HG03378 (cell line): ENCODE measurements around the gene LYZL1.
"Not testable (repeated sequence)": the region's sequence is repeated elsewhere in the genome, so short reads cannot be mapped to it uniquely, and the experiment has no call there.

Source experiments
- ATAC-seq: cut with Tn5 transposase; IDR thresholded peaks from one replicate; pipeline ENCODE4 v1.9.1; 2021; ENCODE audit warnings: mild to moderate bottlenecking, moderate library complexity; ENCODE audit not compliant: unreplicated experiment

The LYZL1 gene

GRCh38 chr10:29288906-29289305 is at the start of gene LYZL1:
Gene LYZL1 (plus strand): TSS chr10:29289070. CDS start chr10:29291868, 2,798 bp downstream.
- ATAC-seq, result not testable (repeated sequence)

GRCh38 chr10:29239569-29240472 is 49.0 kb upstream of the LYZL1 start:
- ATAC-seq, result no peak

GRCh38 chr10:29240986-29241660 is 47.7 kb upstream of the LYZL1 start:
- no peak for ATAC-seq

GRCh38 chr10:29241925-29242324 is 46.9 kb upstream of the LYZL1 start:
- no peak for ATAC-seq

GRCh38 chr10:29243066-29243465 is 45.8 kb upstream of the LYZL1 start:
- no peak for ATAC-seq

GRCh38 chr10:29243750-29244149 is 45.1 kb upstream of the LYZL1 start:
- ATAC-seq, result no peak

- no peak for ATAC-seq
These were observed 43.9 kb upstream of the LYZL1 start for GRCh38 chr10:29244978-29245377.

GRCh38 chr10:29245476-29245875 is 43.4 kb upstream of the LYZL1 start:
- ATAC-seq, result no peak

GRCh38 chr10:29246449-29246848 is 42.4 kb upstream of the LYZL1 start:
- no peak for ATAC-seq

GRCh38 chr10:29248158-29248557 is 40.7 kb upstream of the LYZL1 start:
- no peak for ATAC-seq

- ATAC-seq, result no peak
These were observed 39.9 kb upstream of the LYZL1 start for GRCh38 chr10:29249018-29249417.

GRCh38 chr10:29250066-29250465 is 38.8 kb upstream of the LYZL1 start:
- ATAC-seq, result no peak

- no peak for ATAC-seq
These were observed 35.8 kb upstream of the LYZL1 start for GRCh38 chr10:29252811-29253689.

GRCh38 chr10:29253690-29254029 is 35.2 kb upstream of the LYZL1 start:
- ATAC-seq, result no peak

GRCh38 chr10:29254123-29255046 is 34.5 kb upstream of the LYZL1 start:
- ATAC-seq, result no peak

- no peak for ATAC-seq
These were observed 33.8 kb upstream of the LYZL1 start for GRCh38 chr10:29255104-29255503.

GRCh38 chr10:29256019-29256418 is 32.9 kb upstream of the LYZL1 start:
- ATAC-seq, result no peak

- no peak for ATAC-seq
These were observed 32.3 kb upstream of the LYZL1 start for GRCh38 chr10:29256586-29256985.

GRCh38 chr10:29257106-29257783 is 31.6 kb upstream of the LYZL1 start:
- no peak for ATAC-seq

- ATAC-seq, result no peak
These were observed 31.1 kb upstream of the LYZL1 start for GRCh38 chr10:29257784-29258135.
